HFFc6 (cell line): ENCODE measurements around the gene SCAF1. TPM values are rescaled to one million over a fixed set of nuclear protein-coding genes. Genes with fewer than 3 reads are reported as not detected.

Source experiments
- DNase-seq: peaks from one replicate; pipeline ENCODE4 v3.0.0-alpha.2; 2018
- H3K27ac Mint-ChIP-seq: 2 replicates; pipeline ENCODE4 v1.8.0; 2020; ENCODE audit warnings: mild to moderate bottlenecking, mixed read lengths
- H3K27me3 Mint-ChIP-seq: 2 replicates; pipeline ENCODE4 v1.8.0; 2021; ENCODE audit warnings: mild to moderate bottlenecking, moderate library complexity, mixed read lengths; ENCODE audit not compliant: insufficient read depth
- H3K36me3 Mint-ChIP-seq: 2 replicates; pipeline ENCODE4 v1.8.0; 2021; ENCODE audit warnings: low read depth, mixed read lengths
- H3K4me1 Mint-ChIP-seq: 2 replicates; pipeline ENCODE4 v1.8.0; 2020; ENCODE audit warnings: low read depth, mixed read lengths
- H3K4me3 Mint-ChIP-seq: 2 replicates; pipeline ENCODE4 v1.8.0; 2020; ENCODE audit warnings: mild to moderate bottlenecking, moderate library complexity, mixed read lengths
- H3K9me3 Mint-ChIP-seq: 2 replicates; pipeline ENCODE4 v1.8.0; 2020; ENCODE audit warnings: mild to moderate bottlenecking, mixed read lengths
- total RNA-seq, 6 experiments: library from RNA; stranded (reverse); fragmentation: NEBNext Ultra II Directional; extraction: Animal tissue kit (Norgen Biotek cat#: 25700); gene quantifications; 2 replicates in 1 of 6; 3 replicates in 5 of 6; pipeline ENCODE4 v1.2.3, GENCODE V29; 2021
- TF ChIP-seq, protein P1 (sequence below): fragments of 200-600 bp; sonication (generic); IDR thresholded peaks from 2 replicates; pipeline ENCODE4 v1.5.0; 2021; ENCODE audit warnings: antibody characterized with exemption, mild to moderate bottlenecking

The SCAF1 gene
- total RNA-seq, 6 experiments from 2014 or later, result 112 to 134 (median 121) TPM

DNA sequence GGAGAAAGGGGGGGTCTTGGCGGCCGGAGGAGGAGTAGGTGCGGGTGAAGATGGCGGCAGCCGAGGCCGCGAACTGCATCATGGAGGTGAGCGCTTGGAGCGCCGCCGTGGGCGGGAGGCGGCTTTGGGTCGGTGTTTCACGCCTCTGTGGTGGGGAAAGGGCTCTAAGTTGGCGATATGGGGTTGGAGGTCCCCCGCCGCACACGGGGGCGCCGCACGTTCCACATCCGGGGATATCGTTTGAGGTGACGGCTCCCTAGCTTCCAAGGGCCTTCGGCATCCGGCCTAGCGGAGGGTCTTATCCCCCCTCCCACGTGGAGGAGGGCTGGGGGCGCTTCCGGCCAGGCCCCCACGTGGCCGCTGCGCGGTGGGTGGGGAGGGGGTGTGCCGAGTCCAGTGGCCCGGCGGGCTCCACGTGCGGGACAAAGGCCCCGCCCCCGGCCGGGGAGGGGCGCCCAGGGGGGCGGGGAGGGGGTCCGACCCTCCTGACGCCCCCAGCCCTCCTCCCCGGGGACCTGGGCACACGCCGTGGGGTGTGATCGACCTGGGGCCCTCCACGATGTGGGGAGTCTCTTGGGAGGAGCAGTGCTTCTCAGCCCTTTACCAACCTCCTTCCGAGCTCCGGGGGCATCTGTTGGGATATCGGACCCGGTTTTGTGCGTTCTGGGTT, 35.4 kb downstream of the SCAF1 start, which contains the start of gene PRMT1:
PRMT1 (plus strand) TSS at position 41 of the 670 bp plus-strand sequence; CDS start at position 51, 10 bp downstream.
- Mint-ChIP-seq H3K4me3 (peak within 1 kb of the TSS; percentile 97), H3K9me3 (no peaks in the 10 kb centered on the region), H3K4me1 (peaks cover 31% of the 10 kb centered on the region), H3K27me3 (peaks cover 7% of the 10 kb centered on the region), H3K27ac (peak within 1 kb of the TSS; percentile 99), H3K36me3 (peaks cover 4% of the 10 kb centered on the region; the same call in 1 of the 2 replicates)
- DNase-seq, result no peak
- TF ChIP-seq, protein P1, sequence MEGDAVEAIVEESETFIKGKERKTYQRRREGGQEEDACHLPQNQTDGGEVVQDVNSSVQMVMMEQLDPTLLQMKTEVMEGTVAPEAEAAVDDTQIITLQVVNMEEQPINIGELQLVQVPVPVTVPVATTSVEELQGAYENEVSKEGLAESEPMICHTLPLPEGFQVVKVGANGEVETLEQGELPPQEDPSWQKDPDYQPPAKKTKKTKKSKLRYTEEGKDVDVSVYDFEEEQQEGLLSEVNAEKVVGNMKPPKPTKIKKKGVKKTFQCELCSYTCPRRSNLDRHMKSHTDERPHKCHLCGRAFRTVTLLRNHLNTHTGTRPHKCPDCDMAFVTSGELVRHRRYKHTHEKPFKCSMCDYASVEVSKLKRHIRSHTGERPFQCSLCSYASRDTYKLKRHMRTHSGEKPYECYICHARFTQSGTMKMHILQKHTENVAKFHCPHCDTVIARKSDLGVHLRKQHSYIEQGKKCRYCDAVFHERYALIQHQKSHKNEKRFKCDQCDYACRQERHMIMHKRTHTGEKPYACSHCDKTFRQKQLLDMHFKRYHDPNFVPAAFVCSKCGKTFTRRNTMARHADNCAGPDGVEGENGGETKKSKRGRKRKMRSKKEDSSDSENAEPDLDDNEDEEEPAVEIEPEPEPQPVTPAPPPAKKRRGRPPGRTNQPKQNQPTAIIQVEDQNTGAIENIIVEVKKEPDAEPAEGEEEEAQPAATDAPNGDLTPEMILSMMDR, result no peak

DNA sequence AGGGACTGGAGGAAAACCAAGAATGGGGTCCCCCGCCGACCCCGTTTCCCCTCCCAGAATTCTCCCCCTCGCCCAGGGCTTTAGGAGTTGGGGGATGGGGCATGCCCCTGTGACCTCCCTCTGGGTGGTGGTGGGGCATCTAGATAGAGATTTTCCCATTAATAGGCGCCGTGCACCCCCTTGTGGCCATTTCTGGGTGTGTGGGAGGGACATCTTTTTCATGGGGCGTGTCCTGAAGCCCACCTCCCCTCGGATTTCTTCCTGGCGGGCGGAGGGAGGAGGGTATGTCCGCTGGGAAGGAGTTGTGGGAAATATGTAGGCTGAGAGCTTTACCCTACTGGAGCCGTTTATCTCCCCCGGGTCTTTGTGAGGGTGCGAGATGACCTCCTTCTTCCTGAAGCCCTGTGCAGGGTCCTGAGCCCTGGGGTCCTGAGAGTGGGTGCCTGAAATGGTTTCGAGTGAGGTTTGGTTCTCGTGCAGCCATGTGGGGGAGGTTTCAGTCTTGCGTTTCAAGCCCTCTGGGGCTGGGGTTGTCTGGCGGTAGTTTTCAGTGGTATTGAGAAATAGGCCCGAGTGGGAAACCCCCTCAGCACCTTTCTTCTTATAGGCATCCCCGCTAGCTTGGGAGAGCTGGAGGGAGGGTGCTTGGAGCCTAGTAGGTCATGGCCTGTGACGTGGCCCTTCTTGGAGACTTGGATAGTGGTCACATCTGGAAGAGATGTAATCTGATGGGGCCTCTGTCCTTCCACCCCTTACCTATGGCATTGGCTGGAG, 36.1 kb downstream of the SCAF1 start:
- Mint-ChIP-seq H3K27ac (peak overlapping the region; percentile 83), H3K36me3 (peaks cover 4% of the 10 kb centered on the region; the same call in 1 of the 2 replicates), H3K9me3 (no peaks in the 10 kb centered on the region), H3K27me3 (peaks cover 7% of the 10 kb centered on the region), H3K4me3 (peak overlapping the region; percentile 97), H3K4me1 (peaks cover 31% of the 10 kb centered on the region)
- TF ChIP-seq, protein P1, result peak; percentile 87
- DNase-seq, result peak; percentile 41

DNA sequence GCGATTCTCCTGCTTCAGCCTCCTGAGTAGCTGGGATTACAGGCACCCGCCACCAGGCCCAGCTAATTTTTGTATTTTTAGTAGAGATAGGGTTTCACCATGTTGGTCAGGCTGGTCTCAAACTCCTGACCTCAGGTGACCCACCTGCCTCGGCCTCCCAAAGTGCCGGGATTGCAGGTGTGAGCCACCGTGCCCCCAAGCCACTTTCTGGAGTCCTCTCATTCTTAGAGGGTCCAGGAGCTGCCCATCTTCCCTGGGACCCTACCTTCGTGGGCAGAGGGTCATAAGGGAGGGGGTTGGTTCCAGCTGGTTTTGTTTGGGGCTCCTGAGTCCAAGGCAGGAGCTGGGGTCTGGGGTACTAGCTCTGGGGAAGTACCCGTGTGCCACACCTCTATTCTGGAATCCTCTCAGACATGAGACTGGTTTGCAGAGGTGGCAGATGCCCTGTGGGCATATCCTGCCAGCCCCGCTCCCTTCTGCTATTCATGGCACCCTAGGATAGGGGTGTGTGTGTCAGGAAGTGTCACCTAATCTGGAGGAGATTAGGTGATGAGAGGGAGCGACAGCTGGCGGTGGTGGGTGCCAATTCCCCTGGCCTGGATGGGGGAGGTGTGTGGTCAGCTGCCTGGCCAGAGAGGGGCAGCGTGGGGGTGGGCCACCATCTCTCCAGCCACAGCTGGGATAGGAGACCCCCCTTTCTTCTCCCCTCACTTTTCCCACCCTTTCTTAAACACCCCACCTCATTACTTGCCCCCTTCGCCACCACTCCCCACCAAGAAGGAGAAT, 37.2 kb downstream of the SCAF1 start:
- H3K4me1 Mint-ChIP-seq, result peaks cover 31% of the 10 kb centered on the region
- DNase-seq, result no peak
- TF ChIP-seq, protein P1, result no peak
- peak overlapping the region; percentile 97 for H3K4me3 Mint-ChIP-seq
- peaks cover 8% of the 10 kb centered on the region for H3K27me3 Mint-ChIP-seq
- no peaks in the 10 kb centered on the region for H3K9me3 Mint-ChIP-seq
- H3K36me3 Mint-ChIP-seq, result peaks cover 4% of the 10 kb centered on the region; the same call in 1 of the 2 replicates
- peak overlapping the region; percentile 83; the same call in 1 of the 2 replicates for H3K27ac Mint-ChIP-seq

DNA sequence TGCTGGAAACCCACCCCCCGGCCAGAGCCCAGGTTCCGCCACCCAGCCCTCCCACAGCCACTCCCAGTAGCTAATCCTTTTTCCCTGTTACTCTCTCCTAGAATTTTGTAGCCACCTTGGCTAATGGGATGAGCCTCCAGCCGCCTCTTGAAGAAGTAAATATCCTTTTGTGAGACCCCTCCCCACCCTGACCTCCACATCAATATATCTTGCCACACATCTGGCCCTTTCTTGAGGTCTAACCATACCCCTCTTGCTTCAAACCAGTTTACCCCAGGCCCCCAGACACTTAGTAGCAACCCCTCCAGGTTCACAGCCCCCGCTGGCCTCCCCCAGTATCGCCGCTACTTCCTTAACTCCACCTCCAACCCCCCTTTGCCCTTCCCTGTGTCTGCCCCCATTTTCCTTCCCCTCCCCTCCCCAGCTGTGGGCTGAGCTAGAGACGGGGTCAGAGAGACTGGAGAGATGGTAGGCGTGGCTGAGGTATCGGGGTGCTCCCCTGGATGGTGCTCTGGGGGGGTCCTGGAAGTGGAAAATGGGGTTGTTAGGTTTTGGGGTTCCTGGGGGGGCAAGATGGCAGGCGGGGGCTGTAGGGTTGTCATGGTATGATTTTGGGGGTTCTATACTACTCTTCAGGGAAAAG, 37.9 kb downstream of the SCAF1 start:
- Mint-ChIP-seq H3K4me3 (peak overlapping the region; percentile 12), H3K27ac (peak overlapping the region; percentile 52; the same call in 1 of the 2 replicates)
- no peak for DNase-seq

More for the DNA sequence above, 37.9 kb downstream of the SCAF1 start:
- TF ChIP-seq, protein P1, result no peak
- Mint-ChIP-seq H3K27me3 (peaks cover 8% of the 10 kb centered on the region), H3K4me1 (peaks cover 31% of the 10 kb centered on the region), H3K36me3 (peaks cover 4% of the 10 kb centered on the region; the same call in 1 of the 2 replicates), H3K9me3 (no peaks in the 10 kb centered on the region)
